IMR-90 (cell line): ENCODE measurements around the gene CMTM8. TPM values are rescaled to one million over a fixed set of nuclear protein-coding genes. Genes with fewer than 3 reads are reported as not detected.

Source experiments
- ATAC-seq: fragments of 200-7000 bp; cut with Tn5 transposase; 2 replicates; pipeline ENCODE4 v1.9.1; 2020; ENCODE audit warnings: low read depth, mild to moderate bottlenecking, moderate library complexity
- BruUV-seq: library from RNA; stranded (reverse); fragments of 400-500 nt; replicated peaks from 2 replicates; lab custom pipeline; 2021; lab: Mats Ljungman, UMichigan
- CTCF ChIA-PET: fragments of 300-600 bp; formaldehyde crosslinking; extraction: SDS; loops from one replicate; lab custom pipeline; 2021; ENCODE audit warnings: antibody characterized with exemption; lab: Yijun Ruan, JAX
- POLR2A ChIA-PET: fragments of 300-600 bp; sonication (Branson Sonifier 250); formaldehyde crosslinking; loops from one replicate; lab custom pipeline; 2022; ENCODE audit warnings: antibody characterized with exemption; ENCODE audit not compliant: unreplicated experiment; lab: Charles Lee
- DNase-seq: peaks from one replicate; pipeline ENCODE4 v3.0.0; 2013
- H2AFZ ChIP-seq: replicated peaks from 2 replicates; pipeline ENCODE3; 2013; ENCODE audit warnings: low read length, mild to moderate bottlenecking; ENCODE audit not compliant: poor library complexity
- H2AK5ac ChIP-seq: 2 replicates; pipeline ENCODE4 v1.6.1; 2013; ENCODE audit warnings: low read depth, low read length, inconsistent platforms
- H2AK9ac ChIP-seq: replicated peaks from 2 replicates; pipeline ENCODE3; 2013; ENCODE audit warnings: mild to moderate bottlenecking, low read depth, low read length, moderate library complexity; ENCODE audit not compliant: poor library complexity
- H2BK120ac ChIP-seq: 2 replicates; pipeline ENCODE4 v1.6.1; 2013; ENCODE audit warnings: low read depth, low read length, inconsistent platforms
- H2BK15ac ChIP-seq: 3 replicates; pipeline ENCODE4 v1.6.1; 2013; ENCODE audit warnings: low read depth, low read length, inconsistent platforms
- H2BK20ac ChIP-seq: 2 replicates; pipeline ENCODE4 v1.6.1; 2013; ENCODE audit warnings: low read depth, mild to moderate bottlenecking, inconsistent platforms, low read length, moderate library complexity
- H2BK5ac ChIP-seq: 2 replicates; pipeline ENCODE4 v1.6.1; 2013; ENCODE audit warnings: mild to moderate bottlenecking, low read depth, low read length, inconsistent platforms; ENCODE audit not compliant: poor library complexity, severe bottlenecking
- H3K14ac ChIP-seq: replicated peaks from 2 replicates; pipeline ENCODE4 v1.6.1; 2013; ENCODE audit warnings: low read depth, low read length, inconsistent platforms
- H3K18ac ChIP-seq: 2 replicates; pipeline ENCODE4 v1.6.1; 2013; ENCODE audit warnings: low read depth, low read length, control low read depth
- H3K23ac ChIP-seq: 2 replicates; pipeline ENCODE4 v1.6.1; 2013; ENCODE audit warnings: low read depth, low read length, inconsistent platforms
- H3K27ac ChIP-seq: 2 replicates; pipeline ENCODE4 v1.5.1; 2013; ENCODE audit warnings: mild to moderate bottlenecking, control low read depth, low read length; ENCODE audit not compliant: insufficient read depth
- H3K27me3 ChIP-seq: 2 replicates; pipeline ENCODE4 v1.6.1; 2013; ENCODE audit warnings: low read length; ENCODE audit not compliant: control insufficient read depth, insufficient read depth
- H3K36me3 ChIP-seq: 2 replicates; pipeline ENCODE4 v1.6.1; 2013; ENCODE audit warnings: low read length, mixed read lengths; ENCODE audit not compliant: control insufficient read depth, insufficient read depth
- H3K4ac ChIP-seq: 2 replicates; pipeline ENCODE4 v1.6.1; 2013; ENCODE audit warnings: low read depth, low read length, inconsistent platforms
- H3K4me1 ChIP-seq: 2 replicates; pipeline ENCODE4 v1.6.1; 2013; ENCODE audit warnings: low read length, mixed read lengths; ENCODE audit not compliant: control insufficient read depth, insufficient read depth
- H3K4me2 ChIP-seq: 2 replicates; pipeline ENCODE4 v1.6.1; 2013; ENCODE audit warnings: low read depth, mild to moderate bottlenecking, control low read depth, low read length, moderate library complexity
- H3K4me3 ChIP-seq: 2 replicates; pipeline ENCODE4 v1.5.1; 2013; ENCODE audit warnings: low read depth, mild to moderate bottlenecking, control low read depth, low read length, moderate library complexity; ENCODE audit not compliant: insufficient read depth
- H3K56ac ChIP-seq: 2 replicates; pipeline ENCODE4 v1.6.1; 2013; ENCODE audit warnings: low read length, inconsistent platforms; ENCODE audit not compliant: insufficient read depth; ENCODE audit errors: extremely low read depth
- H3K79me1 ChIP-seq, 2 experiments: 2 replicates each; pipeline ENCODE4 v1.6.1; 2013; ENCODE audit warnings: low read length in 2 of 2, inconsistent platforms in 1 of 2, low read depth in 1 of 2
- H3K9ac ChIP-seq: 2 replicates; pipeline ENCODE4 v1.6.1; 2013; ENCODE audit warnings: low read depth, low read length, control low read depth
- H3K9me1 ChIP-seq: 2 replicates; pipeline ENCODE4 v1.6.1; 2013; ENCODE audit warnings: low read length, inconsistent platforms; ENCODE audit not compliant: insufficient read depth
- H3K9me3 ChIP-seq: 2 replicates; pipeline ENCODE4 v1.6.1; 2013; ENCODE audit warnings: low read length; ENCODE audit not compliant: control insufficient read depth, insufficient read depth
- H4K20me1 ChIP-seq: 2 replicates; pipeline ENCODE4 v1.6.1; 2013; ENCODE audit warnings: low read length, inconsistent platforms; ENCODE audit not compliant: insufficient read depth
- H4K5ac ChIP-seq: 2 replicates; pipeline ENCODE4 v1.6.1; 2013; ENCODE audit warnings: mild to moderate bottlenecking, low read depth, low read length, control low read depth
- H4K8ac ChIP-seq, 2 experiments: 2 replicates each; pipeline ENCODE4 v1.6.1; 2013; ENCODE audit warnings: low read depth in 2 of 2, low read length in 2 of 2, control low read depth in 1 of 2, inconsistent platforms in 1 of 2
- H4K91ac ChIP-seq: 2 replicates; pipeline ENCODE4 v1.6.1; 2013; ENCODE audit warnings: low read depth, low read length, inconsistent platforms; ENCODE audit not compliant: insufficient read depth
- BHLHE40 ChIP-seq: fragments of 150-350 bp; IDR thresholded peaks from 2 replicates; pipeline ENCODE4 v1.6.1; 2016; ENCODE audit warnings: mild to moderate bottlenecking, low read depth, low read length
- CEBPB ChIP-seq: IDR thresholded peaks from 2 replicates; pipeline ENCODE4 v1.6.1; 2012; ENCODE audit warnings: low read depth, low read length, improper control_type of control experiment
- CHD1 ChIP-seq: IDR thresholded peaks from 2 replicates; pipeline ENCODE4 v1.6.1; 2012; ENCODE audit warnings: low read depth, low read length, improper control_type of control experiment
- CTCF ChIP-seq: conservative IDR thresholded peaks from 2 replicates; pipeline ENCODE4 v1.5.1; 2012; ENCODE audit warnings: mild to moderate bottlenecking, low read depth, low read length, improper control_type of control experiment
- ELK1 ChIP-seq: fragments of 150-350 bp; IDR thresholded peaks from 2 replicates; pipeline ENCODE4 v1.6.1; 2016; ENCODE audit warnings: low read depth, mild to moderate bottlenecking, low read length, moderate library complexity, borderline replicate concordance
- FOS ChIP-seq: fragments of 150-350 bp; IDR thresholded peaks from 2 replicates; pipeline ENCODE4 v1.6.1; 2016; ENCODE audit warnings: low read depth, low read length
- MAFK ChIP-seq: IDR thresholded peaks from 2 replicates; pipeline ENCODE4 v1.6.1; 2012; ENCODE audit warnings: low read depth, low read length, improper control_type of control experiment
- MAZ ChIP-seq: IDR thresholded peaks from 2 replicates; pipeline ENCODE4 v1.6.1; 2012; ENCODE audit warnings: low read depth, mild to moderate bottlenecking, low read length, improper control_type of control experiment, moderate library complexity, borderline replicate concordance
- MXI1 ChIP-seq: IDR thresholded peaks from 2 replicates; pipeline ENCODE4 v1.6.1; 2012; ENCODE audit warnings: low read depth, mild to moderate bottlenecking, low read length, moderate library complexity, borderline replicate concordance
- NFE2L2 ChIP-seq: fragments of 150-350 bp; IDR thresholded peaks from 2 replicates; pipeline ENCODE4 v1.6.1; 2016; ENCODE audit warnings: low read depth, mild to moderate bottlenecking, low read length
- POLR2A ChIP-seq: IDR thresholded peaks from 2 replicates; pipeline ENCODE4 v1.6.1; 2012; ENCODE audit warnings: mild to moderate bottlenecking, low read depth, low read length
- RAD21 ChIP-seq: IDR thresholded peaks from 2 replicates; pipeline ENCODE4 v1.6.1; 2012; ENCODE audit warnings: low read length, improper control_type of control experiment
- RCOR1 ChIP-seq: IDR thresholded peaks from 2 replicates; pipeline ENCODE4 v1.6.1; 2012; ENCODE audit warnings: mild to moderate bottlenecking, low read length, improper control_type of control experiment; ENCODE audit not compliant: insufficient replicate concordance
- RFX5 ChIP-seq: IDR thresholded peaks from 2 replicates; pipeline ENCODE4 v1.8.0; 2012; ENCODE audit warnings: low read depth, mild to moderate bottlenecking, low read length, moderate library complexity
- SMC3 ChIP-seq: fragments of 150-350 bp; IDR thresholded peaks from 2 replicates; pipeline ENCODE4 v1.6.1; 2016; ENCODE audit warnings: low read depth, mild to moderate bottlenecking, antibody characterized with exemption, low read length, moderate library complexity
- USF2 ChIP-seq: fragments of 150-350 bp; IDR thresholded peaks from 2 replicates; pipeline ENCODE4 v1.6.1; 2017; ENCODE audit warnings: mild to moderate bottlenecking, antibody characterized with exemption, low read length, low read depth
- WGBS, 2 experiments: methylation state at CpG; one replicate each; pipeline versions ENCODE4 v1.1.5 to v1.1.7; 2013; ENCODE audit warnings: missing lambda C conversion rate in 2 of 2; ENCODE audit not compliant: insufficient read length in 1 of 2; ENCODE audit errors: extremely low coverage in 2 of 2; 5-methylcytosine and 5-hydroxymethylcytosine counted together
- dilution Hi-C: fragments of 300-500 bp; cut with HindIII; formaldehyde crosslinking; loops from one replicate; pipeline ENCODE4 v1.14.3; 2018; ENCODE audit warnings: low sequenced_read_pairs; ENCODE audit not compliant: unreplicated experiment
- in situ Hi-C: fragments of 300-500 bp; cut with MboI; formaldehyde crosslinking; loops from 3 replicates; pipeline ENCODE4 v1.14.3; 2019; ENCODE audit warnings: low sequenced_read_pairs, inconsistent platforms, mixed read lengths
- intact Hi-C: fragments of 100-400 bp; cut with micrococcal nuclease; formaldehyde crosslinking; loops from 2 replicates; pipeline ENCODE4 v1.10.0; 2022
- polyA plus RNA-seq, 3 experiments: library from polyadenylated mRNA; depleted of rRNA; stranded (reverse); fragments of >200 nt; gene quantifications; 2 replicates each; pipeline ENCODE4 v1.2.3, GENCODE V29; 2012; ENCODE audit warnings: low replicate concordance in 1 of 3
- total RNA-seq: library from RNA; depleted of rRNA; stranded (reverse); fragments of >200 nt; gene quantifications from 2 replicates; pipeline ENCODE4 v1.2.3, GENCODE V29; 2012

Gene CMTM8
- total and polyA plus RNA-seq, 2 of the 4 experiments (the other 2 are of a cell fraction): 0.15 TPM; not detected in 1

GRCh38 chr3:32319607-32320006 lies 81.1 kb downstream of the CMTM8 start:
- Histone ChIP-seq H2BK20ac (no peak overlapping the region), H4K5ac (no peak overlapping the region), H3K4me1 (no peaks in the 10 kb centered on the region), H4K8ac (no peak overlapping the region), H3K4me3 (no peak overlapping the region), H3K9ac (no peak overlapping the region), H2AK5ac (no peak overlapping the region), H3K18ac (no peak overlapping the region), H3K27me3 (peaks cover 5% of the 10 kb centered on the region; the same call in 1 of the 2 replicates), H3K9me3 (no peaks in the 10 kb centered on the region), H3K14ac (no peak overlapping the region), H3K4ac (no peak overlapping the region), H2BK120ac (no peak overlapping the region), H3K27ac (no peak overlapping the region), H2BK15ac (no peak overlapping the region), H4K91ac (no peak overlapping the region), H4K20me1 (no peaks in the 10 kb centered on the region), H3K36me3 (no peaks in the 10 kb centered on the region), H2AK9ac (no peak overlapping the region), H3K79me1 (no peaks in the 10 kb centered on the region), H3K9me1 (no peaks in the 10 kb centered on the region), H3K4me2 (no peak overlapping the region), H3K56ac (no peak overlapping the region), H2BK5ac (no peak overlapping the region), H3K23ac (no peak overlapping the region), H2AFZ (no peak overlapping the region)
- in situ Hi-C loops: no loop called here
- no CpG with 5 or more reads among the region's 2 CpGs for WGBS, 2 experiments
- DNase-seq: no peak
- TF ChIP-seq MAFK: no peak
- no peak for TF ChIP-seq BHLHE40
- no peak for TF ChIP-seq RFX5
- TF ChIP-seq CEBPB: no peak
- TF ChIP-seq CHD1: no peak
- TF ChIP-seq POLR2A: no peak
- TF ChIP-seq MAZ: no peak
- no peak for TF ChIP-seq RCOR1
- no peak for TF ChIP-seq CTCF
- no peak for TF ChIP-seq FOS
- no peak for TF ChIP-seq SMC3
- TF ChIP-seq NFE2L2: no peak
- TF ChIP-seq USF2: no peak
- TF ChIP-seq MXI1: no peak
- TF ChIP-seq RAD21: no peak
- no peak for TF ChIP-seq ELK1
- no TSS peak for BruUV-seq
- ATAC-seq: no peak
- dilution Hi-C loops: no loop called here
- intact Hi-C loops: no loop called here
- ChIA-PET POLR2A (no interaction called here), CTCF (no interaction called here)
